ENCODE data around the gene B4GAT1. TPM values are rescaled to one million over a fixed set of nuclear protein-coding genes. Genes with fewer than 3 reads are reported as not detected.
"Not testable (repeated sequence)": the region's sequence is repeated elsewhere in the genome, so short reads cannot be mapped to it uniquely, and the experiment has no call there.

Gene B4GAT1
- total RNA-seq, result 12.7 TPM

DNA sequence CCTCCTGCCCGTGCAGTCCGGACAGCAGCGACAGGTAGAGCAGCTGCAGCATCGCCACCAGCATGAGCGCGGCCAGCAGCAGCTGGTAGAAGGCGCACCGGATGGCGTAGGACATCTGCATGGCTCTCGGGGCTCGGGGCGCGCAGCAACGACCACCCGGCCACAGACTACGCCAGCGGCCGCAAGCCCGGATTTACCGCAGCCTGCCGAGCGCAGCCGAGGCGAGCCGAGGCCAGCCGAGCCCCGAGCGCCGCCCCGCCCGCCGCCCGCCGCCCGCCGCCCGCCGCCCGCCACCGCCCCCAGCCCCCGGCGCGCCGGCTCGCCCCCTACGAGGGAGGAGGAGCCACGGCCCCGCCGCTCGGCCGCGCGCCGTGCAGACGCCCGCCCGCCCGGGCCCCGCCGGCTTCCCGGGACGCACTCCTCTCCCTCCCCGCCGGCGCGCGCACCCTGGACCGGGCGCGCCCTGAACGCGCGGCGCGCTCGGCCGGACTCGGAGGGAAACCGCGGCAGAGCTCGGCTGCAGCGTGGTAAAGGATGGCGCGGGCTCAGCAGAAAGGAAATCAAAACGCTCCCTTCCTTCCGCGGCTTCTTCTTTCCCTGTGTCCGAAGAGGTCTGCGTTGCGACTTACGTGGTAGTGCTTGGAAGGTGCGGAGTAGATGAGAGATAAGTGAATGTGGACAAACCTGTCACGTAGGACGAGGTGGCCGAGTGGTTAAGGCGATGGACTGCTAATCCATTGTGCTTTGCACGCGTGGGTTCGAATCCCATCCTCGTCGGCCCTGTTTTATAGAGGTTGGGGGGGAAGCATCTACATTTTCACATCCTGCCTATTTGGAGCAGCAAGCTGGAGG is at the start of gene B4GAT1:
Gene B4GAT1 (minus strand): TSS at position 205 of the 852 bp plus-strand sequence. CDS start 84 bp downstream, at position 121.
- peak; percentile 70 to 95 (median 85) for DNase-seq (ENCODE audit: low read depth in 2 of 3, low spot score in 2 of 3)

DNA sequence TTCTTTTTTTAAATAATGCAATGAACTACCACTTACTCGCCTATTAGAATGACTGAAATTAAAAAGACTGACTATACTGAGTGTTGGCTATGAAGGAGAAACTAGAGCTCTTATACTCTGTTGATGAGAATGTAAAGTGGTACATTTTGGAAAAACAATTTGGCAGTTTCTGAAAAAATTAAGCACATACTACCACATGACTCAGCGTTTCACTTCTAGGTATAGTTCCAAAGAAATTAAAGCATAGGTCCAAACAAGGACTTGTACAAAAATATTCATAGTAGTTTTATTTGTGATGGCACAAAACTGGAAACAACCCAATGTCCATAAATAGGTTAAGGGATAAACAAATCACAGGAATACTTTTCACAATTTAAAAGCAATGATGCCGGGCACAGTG is 46.5 kb upstream of the B4GAT1 start:
- DNase-seq (ENCODE audit: low read depth in 2 of 3, low spot score in 2 of 3), result no peak

DNA sequence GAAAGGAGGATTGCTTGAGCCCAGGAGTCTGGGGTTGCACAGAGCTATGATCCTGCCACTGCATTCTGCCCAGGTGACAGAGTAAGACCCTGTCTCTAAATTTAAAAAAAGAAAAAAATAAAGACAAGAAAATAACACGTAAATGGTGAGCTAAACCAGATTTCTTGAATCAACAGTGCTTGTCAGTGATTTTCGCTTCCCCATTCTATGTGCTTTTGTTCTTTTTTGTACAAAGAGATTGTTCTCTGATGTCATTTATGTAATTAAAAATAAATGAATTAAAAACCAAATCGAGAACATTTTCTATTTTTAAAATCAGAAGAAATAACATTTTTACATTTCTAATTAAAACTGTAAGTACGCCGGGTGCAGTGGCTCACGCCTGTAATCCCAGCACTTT is 43.9 kb upstream of the B4GAT1 start:
- no peak for DNase-seq (ENCODE audit: low read depth in 2 of 3, low spot score in 2 of 3)

- peak; percentile 40 to 89 (median 74) for DNase-seq (ENCODE audit: low read depth in 2 of 3, low spot score in 2 of 3)
Measured at GRCh38 chr11:66388780-66389386, 41.5 kb upstream of the B4GAT1 start.

- peak; percentile 64 to 88 (median 70) for DNase-seq (ENCODE audit: low read depth in 2 of 3, low spot score in 2 of 3)
Measured at GRCh38 chr11:66386171-66387069, 39.0 kb upstream of the B4GAT1 start.

- not testable (repeated sequence) for DNase-seq (ENCODE audit: low read depth in 2 of 3, low spot score in 2 of 3)
Measured at GRCh38 chr11:66384316-66384715, 36.9 kb upstream of the B4GAT1 start.

- peak in 1 of 3 donors; percentile 14 for DNase-seq (ENCODE audit: low read depth in 2 of 3, low spot score in 2 of 3)
Measured at GRCh38 chr11:66380264-66380663, 32.8 kb upstream of the B4GAT1 start.

DNA sequence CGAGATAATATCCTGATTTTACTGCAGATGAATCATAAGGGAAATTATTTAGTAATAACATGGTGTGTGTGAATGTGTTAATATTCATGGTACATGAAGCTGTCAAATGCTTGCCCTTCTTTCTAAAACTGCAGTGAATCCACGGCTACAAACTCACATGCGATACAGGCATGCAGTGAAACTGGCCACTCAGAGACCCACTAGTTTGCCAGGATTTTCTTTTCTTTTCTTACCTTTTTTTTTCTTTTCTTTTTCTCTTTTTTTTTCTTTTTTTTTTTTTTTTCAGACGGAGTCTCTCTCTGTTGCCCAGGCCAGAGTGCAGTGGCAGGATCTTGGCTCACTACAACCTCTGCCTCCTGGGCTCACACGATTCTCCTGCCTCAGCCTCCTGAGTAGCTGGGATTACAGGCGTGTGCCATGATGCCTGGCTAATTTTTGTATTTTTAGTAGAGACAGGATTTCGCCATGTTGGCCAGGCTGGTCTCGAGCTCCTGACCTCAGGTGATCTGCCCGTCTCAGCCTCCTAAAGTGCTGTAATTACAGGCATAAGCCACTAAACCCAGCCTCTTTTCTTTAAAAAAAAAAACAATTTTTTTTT is 26.4 kb upstream of the B4GAT1 start:
- not testable (repeated sequence) for DNase-seq (ENCODE audit: low read depth in 2 of 3, low spot score in 2 of 3)

DNA sequence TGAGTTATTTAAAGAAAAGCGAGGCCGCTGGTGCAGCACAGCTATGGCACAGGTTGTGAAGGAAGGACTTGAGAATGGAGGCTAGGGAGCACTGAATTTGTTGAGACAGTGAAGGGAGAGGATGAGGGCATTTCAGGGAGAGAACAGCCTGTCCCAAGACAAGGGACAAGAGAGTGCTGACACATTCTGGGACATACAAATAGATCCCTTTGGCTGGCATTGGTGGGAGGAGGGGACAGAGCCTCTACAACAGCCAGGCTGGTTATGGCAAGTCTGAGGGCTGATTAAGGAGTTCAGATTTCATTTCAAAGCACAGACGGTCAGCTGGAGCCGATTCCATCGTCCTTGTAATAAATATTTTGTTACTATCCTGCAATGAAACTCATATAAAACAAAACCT is 25.8 kb upstream of the B4GAT1 start:
- DNase-seq (ENCODE audit: low read depth in 2 of 3, low spot score in 2 of 3), result no peak

DNA sequence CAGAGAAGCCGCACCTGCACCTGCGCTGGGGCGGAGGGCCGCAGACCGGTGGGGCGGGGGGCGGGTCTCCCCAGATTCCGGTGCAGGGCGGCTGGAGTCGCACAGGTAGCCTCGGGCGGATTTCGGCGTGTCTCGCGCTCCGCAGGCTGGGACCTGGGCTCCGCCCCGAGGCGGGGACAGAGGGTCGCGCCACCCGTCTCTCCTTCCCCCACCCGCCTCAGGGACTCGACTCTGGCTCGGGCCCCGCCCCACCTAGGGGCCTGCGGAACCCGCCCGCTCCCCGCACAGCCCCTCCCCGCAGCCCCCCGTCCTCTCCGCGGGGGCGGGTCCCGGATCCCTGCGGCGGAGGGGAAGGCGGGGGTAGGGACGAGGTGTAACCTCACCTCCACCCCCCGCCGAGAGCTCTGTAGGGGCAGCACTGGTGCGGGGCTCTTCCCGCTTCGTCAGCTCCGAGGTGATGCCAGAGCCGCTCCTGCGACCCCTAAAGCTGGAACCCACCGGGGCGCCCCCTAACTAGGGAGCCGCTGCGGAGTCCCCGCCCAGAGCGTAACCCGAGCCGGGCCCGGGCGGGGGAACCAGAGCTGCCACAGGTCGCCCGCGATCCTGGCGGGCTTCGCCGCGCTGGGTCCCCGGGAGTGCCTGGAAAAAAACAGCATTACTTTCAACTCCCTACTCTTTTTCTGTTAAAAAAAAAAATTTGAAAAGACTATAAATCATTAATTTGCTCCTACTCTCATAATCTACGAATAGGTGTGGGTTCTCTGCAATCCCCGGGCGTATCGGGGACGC is 24.4 kb upstream of the B4GAT1 start, which contains the start of gene SLC29A2:
Gene SLC29A2 (minus strand): TSS at position 134 of the 789 bp plus-strand sequence. CDS start 169 bp downstream, outside the sequence.
- DNase-seq (ENCODE audit: low read depth in 2 of 3, low spot score in 2 of 3), result peak; percentile 49 to 86 (median 75)

- DNase-seq (ENCODE audit: low read depth in 2 of 3, low spot score in 2 of 3), result no peak
Measured at GRCh38 chr11:66369073-66369894, 21.9 kb upstream of the B4GAT1 start.

DNA sequence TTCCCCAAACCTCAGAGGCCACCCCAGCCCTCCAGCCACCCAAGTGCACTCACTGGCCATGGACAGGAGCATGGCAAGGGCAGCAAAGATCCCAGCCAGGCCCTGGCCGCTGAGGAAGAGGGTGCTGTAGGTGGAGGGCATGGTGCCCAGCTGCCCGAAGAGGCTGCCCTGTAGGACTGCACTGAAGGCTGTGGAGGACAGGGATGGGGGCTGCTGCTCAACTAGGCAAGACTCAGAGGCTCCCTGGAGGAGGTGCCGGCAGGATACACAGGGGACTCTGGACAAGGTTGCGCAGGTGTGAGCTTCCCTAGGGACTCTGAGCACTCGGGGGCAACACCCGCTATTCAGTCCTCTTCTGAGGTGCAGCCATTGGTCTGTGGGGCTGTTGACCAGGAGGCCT is 21.1 kb upstream of the B4GAT1 start:
- DNase-seq (ENCODE audit: low read depth in 2 of 3, low spot score in 2 of 3), result no peak

- no peak for DNase-seq (ENCODE audit: low read depth in 2 of 3, low spot score in 2 of 3)
Measured at GRCh38 chr11:66367561-66368312, 20.3 kb upstream of the B4GAT1 start.

- no peak for DNase-seq (ENCODE audit: low read depth in 2 of 3, low spot score in 2 of 3)
Measured at GRCh38 chr11:66366844-66367477, 19.5 kb upstream of the B4GAT1 start.

GRCh38 chr11:66365711-66366619 is 18.5 kb upstream of the B4GAT1 start:
- no peak for DNase-seq (ENCODE audit: low read depth in 2 of 3, low spot score in 2 of 3)

DNA sequence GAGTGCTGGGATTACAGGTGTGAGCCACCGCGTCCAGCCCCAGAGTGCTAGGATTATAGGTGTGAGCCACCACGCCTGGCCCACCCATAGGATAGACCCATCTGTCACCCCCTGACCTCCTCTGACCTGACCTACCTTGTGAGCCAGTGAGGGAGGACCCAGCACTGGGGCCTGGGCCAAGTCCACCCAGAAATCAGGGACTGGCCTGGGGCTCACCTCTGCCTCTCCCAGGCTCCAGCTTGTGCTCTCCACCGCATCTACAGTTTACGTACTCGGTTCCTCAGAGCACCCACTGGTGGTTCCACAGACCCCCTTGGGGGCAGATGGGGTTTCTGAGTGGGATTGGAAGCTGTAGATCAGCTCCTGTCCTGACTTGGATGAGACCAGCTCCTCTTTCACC is 17.7 kb upstream of the B4GAT1 start:
- DNase-seq (ENCODE audit: low read depth in 2 of 3, low spot score in 2 of 3), result no peak
